ENCODE measurements around the gene ANKMY1.

DNA sequence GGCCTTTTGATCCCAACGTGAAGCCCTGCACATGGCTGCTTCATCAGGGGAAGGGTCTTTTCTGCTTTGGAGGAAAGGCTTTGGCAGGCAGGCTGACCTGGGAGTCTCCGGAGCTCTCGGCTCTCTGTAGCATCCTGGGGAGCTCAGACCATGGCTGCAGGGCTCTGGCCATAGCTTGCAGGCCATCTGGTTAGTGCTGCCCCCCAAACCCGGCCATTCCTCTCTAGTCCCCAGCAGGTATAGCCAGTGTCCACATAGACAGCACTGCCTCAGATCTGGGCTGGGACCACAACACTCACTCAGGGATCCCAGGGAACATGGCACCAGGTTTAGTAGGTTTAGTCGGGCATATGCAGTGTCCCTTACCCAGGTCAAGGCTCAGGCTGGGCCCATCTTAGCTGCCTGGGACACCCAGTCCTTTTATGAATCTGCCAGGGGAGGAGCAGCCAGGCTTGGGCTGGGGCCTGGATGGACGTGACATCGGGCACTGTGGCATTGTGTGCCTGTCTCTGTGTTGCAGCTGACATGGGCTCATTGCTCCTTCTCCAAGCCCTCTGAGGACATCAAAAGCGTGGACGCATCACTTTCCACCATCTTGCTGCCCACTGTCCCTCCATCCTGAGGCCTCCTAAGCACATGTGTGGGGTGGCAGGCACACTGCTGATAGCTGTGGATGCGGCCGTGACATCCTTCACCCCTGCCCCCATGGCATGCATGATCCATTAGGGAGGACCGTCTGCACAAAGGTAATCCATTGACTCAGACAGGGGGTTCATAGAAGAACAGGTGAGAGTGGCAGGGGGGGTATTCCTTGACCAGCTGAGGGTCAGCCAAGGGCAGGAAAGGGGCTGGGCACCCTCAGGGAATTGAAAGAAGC is 48.3 kb upstream of the ANKMY1 start:
- no peak for TF ChIP-seq CTCF (IDR thresholded peaks at IDR 0.05)
- TF ChIP-seq POLR2AphosphoS5 (IDR thresholded peaks at IDR 0.05), result no peak
- no peak for TF ChIP-seq POLR2A (IDR thresholded peaks at IDR 0.05)

All from stomach (tissue), 4 donors.